Iris pigment epithelial cell (primary cell): Measurements from ENCODE around the gene ASIC2.

Source experiments
- DNase-seq: peaks from one replicate; pipeline ENCODE4 v3.0.0-alpha.2; 2011; ENCODE audit warnings: low read depth

ASIC2 gene

DNA sequence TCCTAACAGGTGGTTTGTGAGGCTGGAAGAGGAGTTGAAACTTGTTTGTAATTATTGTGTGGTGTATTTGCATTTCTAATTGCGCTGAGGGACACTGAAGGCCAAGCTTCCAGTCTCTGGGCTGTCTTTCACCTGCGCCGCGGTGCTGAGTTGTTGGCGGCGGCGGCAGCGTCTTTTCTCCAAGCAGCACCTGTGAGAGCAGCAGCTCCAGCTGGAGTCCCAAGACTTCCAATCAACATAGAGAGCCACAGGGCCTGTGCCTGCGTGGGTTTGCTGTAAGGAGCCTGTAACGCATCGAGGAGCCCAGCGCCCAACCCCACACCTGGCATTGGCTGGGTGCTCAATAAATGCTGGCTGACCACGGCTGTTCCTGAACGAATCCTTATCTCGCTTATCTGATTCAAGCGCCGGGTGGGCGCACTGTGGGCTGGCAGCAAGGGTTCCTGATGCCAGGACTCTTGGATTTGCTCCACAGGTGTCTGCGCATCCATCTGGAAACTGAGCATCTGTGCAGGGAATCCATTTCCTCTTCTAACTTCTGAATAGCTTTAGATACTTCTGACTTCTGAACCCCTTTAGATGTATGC is 138.1 kb downstream of the ASIC2 start:
- DNase-seq = no peak

DNA sequence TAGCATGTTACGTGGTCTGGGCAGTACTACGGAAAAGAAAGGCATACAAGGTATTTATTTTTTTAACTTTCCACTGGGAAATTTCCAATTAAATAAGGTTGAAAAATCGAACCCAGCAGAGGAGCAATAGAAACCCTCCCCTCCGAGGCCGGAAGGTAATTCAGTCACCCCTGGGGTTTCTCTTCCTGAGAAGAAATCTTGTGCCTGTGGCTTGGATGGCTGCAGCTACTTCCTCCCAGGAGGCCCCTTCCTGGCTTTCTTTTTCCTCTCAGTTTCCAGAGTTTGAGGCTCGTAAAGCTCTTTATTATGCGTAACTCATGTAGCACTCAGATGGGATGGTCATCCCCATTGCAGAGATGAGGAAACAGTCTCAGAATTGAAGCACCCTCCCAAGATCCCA is 140.3 kb downstream of the ASIC2 start:
- DNase-seq = no peak

DNA sequence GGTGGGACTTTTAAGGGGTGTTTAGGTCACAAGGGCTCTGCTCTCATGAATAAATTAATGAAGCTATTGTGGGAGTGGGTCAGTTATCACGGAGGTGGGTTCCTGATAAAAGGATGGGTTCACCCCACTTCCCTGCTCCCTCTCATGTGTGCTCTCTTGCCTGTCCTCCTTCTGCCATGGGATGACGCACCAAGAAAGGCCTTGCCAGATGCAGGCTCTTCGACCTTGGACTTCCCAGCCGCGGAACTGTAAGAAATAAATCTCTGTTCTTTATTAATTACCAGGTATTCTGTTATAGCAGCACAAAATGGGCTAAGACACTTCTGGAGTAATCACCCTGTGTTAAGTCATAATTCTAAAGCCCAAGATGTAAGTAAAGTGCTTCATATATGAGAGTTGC is 141.5 kb downstream of the ASIC2 start:
- no peak for DNase-seq

DNA sequence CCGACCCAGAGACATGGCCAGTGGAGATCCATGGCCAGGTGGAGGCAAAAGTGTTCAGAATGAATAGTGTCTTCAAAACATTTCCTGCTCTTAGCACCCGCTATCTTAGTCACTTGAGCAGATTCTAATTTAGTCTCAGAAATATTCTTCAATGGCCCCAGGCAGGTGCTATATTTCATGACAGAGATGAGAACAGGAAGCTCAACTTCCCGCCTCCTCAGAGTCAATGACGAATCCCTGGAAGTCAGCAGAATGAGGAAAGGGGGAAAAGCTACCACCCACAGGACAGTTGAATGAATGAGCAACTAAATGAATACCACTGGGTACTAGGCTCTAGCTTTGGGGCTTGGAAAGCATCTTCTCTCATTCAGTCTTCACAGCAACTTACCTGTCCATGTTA is 147.2 kb downstream of the ASIC2 start:
- no peak for DNase-seq

DNA sequence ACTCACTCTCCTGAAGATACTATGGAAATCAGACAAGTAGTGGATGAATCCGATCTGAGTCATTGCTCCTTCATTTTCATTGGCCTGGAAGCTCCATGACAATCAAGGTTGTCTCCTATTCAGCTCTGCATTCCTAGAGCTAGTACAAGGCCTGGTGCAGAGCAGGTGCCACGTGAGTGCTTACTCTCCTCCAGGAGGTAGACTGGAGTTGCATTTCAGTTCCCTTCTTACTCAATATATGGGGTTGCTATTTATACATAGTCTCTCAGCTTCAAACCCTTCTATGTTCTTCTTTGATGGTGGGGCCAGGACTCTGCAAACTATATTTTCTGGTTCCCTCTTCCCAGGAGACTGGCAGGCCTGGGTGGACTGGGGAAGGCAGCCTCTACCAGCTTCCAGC is 148.3 kb downstream of the ASIC2 start:
- no peak for DNase-seq

DNA sequence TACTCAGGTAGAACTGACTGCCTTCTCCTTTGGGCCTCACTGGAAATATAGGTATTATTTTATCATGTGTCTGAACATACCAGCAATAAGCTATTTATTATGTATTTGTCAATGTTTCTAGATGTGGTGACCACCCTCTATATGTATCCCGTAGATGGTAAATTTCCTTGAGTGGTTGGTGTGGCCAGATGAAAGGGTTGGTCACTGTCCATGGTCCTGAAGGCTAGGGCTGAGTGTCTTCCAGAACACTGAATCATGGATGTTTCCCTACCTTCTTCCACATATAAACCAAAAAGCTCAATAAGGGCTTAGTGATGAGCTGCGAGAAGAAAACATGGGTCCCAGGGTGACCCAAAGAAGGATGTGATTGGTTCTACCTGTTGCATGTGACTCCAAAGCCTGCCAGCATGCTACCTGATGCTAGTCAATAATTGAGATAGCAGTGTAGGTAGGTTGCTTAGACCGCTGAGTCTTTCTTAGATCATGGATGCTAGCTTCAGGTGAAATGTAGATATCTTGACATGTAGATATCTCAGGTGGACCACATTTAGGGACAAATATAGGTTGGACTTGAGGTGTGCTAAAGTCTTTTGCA is 150.3 kb downstream of the ASIC2 start:
- peak; percentile 7 for DNase-seq

DNA sequence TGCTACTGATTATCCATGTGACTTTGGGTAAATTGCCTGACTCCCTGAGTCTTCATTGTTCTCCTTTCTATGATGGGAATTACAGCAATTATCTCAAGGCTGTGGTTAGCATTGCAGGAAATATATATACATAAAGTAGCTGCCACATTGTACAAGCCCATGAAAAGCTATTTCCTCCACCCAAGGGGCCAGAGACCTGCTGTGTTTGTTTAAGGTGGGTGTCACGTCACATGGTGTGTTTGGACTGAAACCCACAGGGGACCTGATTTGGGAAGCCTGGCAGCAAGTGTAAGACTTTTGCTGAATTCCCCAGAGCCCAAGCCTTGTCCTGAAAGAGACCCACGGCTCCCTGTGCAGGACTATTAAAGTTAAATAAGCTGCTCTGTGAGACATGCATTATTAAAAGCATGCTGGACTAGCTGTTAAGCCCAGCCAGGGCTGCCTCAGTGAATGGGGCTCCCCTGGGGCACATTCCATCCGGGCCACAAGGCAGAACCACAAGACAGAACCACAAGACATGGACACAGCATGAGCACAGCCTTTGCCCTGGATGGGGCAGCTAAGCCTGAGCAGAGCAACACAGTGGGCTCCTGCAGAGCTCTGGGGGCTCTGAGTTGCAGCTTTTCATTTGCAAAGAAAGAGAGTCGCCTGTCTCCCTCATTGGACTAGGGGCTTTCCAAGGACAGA is 152.5 kb downstream of the ASIC2 start:
- no peak for DNase-seq

DNA sequence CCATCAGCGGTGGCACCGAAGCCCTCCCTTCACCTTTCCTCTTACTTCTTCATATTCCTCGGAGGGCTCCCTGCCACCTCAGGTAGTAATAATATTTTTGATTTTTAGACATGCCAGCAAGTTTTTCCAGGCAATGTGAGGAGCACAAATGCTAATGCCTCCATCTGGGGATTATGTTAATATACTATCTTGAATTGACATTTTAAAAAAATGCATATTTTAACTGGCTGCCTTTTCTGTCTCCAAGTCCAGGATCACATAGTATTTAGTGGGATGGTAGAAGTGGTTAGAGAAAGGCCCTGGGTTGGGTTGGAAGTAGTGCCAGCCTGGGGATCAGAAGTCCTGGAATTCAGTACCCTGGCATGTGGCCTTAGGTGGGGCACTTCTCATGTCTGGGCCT is 154.5 kb downstream of the ASIC2 start:
- DNase-seq = no peak

DNA sequence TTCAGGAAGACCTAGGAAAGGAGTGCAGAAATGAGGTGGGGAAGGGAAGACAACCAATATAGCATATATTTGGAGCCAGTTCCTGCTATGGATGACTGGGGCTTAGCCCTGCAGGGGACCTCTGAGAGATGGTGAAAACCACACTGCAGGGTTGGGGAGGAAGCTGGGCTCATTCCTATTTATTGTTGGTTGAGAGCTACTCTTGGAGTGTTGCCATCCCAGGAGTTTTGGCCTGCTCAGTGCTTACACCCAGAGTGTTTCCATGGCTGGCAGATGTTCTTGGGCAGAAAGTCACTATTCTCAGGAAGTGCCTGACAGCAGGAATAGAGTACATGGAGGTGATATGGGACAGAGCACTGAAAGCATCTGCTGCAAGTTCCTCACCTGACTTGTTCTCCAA is 155.7 kb downstream of the ASIC2 start:
- DNase-seq = no peak

DNA sequence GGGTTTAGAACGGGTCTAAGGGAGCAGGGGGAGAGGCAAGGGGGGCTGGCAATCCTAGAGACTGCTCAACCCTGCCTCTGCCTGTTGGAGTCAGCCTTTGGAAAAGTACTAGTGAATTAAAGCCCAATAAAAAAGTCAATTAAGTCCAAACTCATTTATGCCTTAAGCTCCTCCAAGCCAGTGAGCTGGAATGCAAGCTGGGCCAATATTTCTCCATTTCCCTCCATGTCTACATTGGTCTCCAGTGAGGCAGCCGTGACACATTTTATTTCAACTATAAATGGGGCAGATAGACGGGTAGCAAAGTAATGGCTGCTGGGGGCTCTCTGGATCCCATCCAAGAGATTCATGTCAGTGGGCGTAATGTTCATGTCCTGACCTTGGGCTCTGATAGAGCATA is 157.4 kb downstream of the ASIC2 start:
- DNase-seq = no peak

DNA sequence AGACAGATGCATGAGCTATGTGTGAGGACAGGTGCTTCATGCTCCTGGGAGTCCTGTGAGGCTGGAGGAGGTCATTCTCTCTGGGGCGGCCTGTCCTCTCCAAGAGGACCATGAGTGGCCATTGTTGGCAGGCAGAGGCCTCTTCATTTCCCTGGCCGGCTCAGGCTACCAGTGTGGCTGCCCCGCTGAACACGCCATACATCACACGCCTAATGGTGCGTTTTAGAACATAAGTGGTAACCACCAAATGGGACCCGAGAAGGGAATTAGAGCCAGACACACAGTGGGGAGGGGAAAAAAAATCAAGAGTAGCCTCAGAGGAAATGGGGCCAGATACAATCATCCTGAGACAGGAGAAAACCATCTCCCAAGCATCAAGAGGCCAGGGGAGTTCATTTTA is 161.5 kb downstream of the ASIC2 start:
- no peak for DNase-seq

DNA sequence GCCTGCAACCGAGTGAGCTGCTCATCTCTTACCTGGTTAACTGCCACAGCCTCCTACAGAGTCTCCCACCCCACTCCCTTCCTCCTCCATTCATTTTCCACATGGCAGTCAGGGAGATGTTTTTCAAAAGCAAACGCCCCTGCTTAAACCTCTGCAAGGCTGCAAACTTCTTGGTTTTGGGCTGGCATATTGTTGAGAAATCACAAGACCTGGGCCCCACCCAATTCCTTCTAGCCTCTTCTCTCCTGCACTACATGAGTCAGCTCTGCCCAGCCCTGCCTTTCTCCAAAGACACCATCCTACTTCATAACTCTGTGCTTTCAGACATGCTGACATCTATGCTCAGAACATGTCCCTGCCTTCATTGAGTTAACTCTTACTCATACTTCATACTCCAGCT is 165.4 kb downstream of the ASIC2 start:
- DNase-seq = no peak

DNA sequence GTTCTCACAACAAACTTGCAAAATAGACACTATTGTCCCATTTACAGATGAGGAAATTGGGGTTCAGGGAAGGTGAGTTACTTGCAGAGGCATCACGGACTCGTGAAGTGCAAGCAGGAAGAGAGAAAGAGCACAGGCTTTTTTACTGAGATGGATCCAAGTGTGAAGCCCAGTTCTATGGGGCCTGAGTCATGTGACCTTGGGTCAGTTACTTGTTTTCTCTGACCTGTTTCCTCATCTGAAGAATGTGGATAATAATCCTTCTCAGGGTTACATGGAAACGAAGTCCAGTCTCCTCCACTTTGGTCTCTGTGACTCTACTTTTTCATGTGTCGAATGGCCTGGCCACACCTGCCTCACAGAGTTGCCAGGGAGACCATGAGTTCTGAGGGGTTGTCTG is 167.0 kb downstream of the ASIC2 start:
- DNase-seq = no peak

DNA sequence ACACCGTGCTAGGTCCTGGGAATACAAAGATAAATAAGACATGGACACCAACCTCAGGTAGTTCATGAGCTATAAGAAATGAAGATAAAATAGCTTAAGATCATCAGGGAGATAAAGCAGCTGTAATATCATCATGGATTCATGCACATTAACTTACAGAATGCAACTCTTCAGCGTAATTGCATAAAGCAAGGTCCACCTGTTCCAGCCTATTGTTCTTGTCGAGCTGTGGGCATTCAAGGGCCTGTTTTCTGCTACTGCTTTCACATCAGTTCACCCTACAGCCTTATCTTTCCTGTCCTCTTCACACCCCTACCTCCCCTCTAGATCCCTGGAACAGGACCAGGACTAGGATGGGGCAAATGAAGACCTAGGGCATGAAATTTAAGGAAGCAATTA is 167.5 kb downstream of the ASIC2 start:
- no peak for DNase-seq

DNA sequence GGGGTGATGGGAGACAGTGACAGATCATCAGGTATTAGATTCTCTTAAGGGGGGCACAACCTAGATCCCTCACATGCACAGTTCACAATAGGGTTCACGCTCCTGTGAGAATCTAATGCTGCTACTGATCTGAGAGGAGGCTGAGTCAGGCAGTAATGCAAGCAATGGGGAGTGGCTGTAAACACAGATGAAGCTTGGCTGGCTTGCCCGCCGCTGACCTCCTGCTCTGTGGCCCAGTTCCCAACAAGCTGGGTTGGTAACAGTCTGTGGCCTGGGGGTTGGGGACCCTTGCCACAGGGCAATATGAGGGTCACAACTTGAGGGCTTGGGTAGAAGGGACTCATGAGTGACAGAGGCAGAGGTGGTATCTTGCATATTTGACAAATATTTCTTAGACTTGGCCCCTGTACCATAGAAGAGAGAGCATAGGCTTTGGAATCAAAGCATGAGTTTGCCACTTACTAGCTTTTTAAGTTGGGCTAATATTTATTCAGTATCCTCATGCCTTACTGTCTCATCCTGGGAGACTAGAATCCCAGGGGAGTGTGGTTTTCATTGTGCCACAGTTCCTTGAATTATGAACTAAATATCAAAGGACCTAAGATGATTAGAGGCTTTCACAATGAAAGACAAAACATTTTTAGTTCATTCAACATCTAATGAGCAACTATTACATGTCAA is 168.1 kb downstream of the ASIC2 start:
- DNase-seq = no peak

DNA sequence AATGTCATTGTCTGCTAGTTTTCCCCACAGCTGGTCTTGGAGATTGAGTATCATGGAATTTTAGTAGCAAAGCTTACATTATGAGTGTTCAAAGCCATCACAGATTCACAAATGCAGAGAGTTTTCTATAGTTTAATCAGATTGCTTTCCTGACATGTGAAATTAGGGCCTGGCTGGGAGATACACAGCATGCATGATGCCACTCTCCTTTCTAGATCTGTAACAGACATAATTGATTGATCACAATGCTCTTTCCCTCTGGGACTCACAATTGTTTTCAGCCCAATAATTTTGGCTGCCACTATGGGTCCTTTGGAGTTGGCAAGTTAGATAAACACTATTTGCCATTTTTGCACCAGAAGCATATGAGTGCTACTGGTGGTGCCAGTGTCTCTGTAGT is 168.9 kb downstream of the ASIC2 start:
- DNase-seq = no peak

DNA sequence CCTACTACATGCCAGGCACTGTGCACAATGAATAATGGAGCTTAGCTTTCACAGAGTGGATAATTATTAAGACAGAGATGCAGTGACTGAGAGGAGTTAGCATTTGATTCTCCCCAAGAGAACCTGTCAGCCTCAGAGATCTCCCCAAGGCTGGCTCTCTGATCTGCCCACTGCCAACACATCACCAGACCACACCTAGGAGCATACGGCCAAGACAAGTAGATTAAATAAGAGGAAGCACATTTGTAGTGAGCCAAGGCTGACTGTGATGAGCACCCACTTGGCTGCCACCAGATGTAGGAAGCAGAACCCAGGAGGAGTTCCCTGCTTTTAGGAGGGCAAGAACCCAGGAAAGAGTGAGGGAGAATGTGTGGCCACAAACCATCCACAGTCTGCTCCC is 171.3 kb downstream of the ASIC2 start:
- DNase-seq = no peak

DNA sequence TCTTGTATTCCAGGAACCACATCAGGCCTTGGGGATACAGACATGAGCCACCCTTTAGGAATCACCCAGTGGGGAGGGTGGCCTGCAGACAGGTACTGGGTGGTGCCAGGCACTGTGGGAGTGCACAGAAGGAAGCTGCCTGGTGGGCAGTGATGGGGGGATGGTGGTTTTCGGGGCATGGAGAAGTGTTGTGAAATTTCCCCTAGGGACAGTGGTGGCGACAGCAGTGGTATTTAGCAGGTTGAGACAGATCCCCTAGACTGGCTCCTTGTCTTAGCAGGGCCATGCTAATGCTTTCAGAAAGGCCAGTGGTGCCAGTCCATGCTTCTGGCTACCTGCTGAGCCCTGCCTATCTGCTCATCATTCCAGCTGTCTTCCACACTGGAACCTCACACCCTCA is 171.8 kb downstream of the ASIC2 start:
- no peak for DNase-seq

DNA sequence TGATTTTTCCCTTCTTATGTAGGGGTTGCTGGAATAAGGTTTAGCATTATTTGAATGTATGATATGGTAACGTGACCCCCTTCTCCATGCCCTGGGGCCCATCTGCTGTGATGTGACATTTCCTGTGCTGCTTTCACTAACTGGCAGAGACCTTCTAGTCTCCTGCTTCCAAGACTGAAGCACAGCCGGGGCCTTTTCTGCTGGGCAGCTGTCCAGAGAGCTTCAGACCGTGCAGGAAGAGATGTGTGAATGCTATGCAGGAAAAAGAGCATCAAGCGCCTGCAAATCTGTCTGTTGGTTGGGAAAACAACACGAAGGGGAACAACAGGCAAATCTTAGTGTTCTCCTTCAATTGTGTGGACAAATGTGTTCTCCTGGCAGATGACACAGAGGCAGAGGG is 173.0 kb downstream of the ASIC2 start:
- no peak for DNase-seq

DNA sequence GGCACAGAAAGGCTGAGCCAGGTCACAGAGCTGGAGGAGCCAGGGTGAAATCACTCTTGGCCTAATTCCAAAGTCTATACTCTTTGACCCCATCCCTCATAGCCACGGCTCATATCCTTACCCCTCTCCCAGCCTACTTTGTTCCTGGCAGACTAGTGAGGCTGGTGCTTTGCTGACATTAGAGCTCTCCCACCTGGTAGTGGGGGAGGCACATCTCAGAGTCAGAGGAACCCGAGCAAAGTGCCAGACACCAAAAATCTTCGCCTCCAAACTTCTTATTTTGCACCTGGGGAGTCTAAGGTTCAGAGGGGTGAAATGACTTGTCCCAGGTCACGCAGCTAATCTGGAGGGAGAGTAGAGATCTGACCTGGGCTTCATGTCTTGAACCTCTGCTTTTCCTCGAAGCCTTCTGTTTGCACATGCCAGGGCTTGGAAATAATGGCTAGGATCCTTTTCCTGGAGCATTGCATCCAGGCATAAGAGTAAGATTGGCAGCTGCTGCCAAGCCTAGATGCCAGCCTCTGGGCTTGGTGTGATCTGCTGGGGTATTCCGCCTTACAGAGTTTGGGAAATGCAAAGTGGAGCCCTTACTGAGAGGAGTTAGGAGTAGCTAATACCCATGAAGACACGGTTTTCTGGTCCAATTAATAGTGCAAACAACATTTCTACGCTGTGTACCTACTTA is 174.6 kb downstream of the ASIC2 start:
- DNase-seq = no peak

DNA sequence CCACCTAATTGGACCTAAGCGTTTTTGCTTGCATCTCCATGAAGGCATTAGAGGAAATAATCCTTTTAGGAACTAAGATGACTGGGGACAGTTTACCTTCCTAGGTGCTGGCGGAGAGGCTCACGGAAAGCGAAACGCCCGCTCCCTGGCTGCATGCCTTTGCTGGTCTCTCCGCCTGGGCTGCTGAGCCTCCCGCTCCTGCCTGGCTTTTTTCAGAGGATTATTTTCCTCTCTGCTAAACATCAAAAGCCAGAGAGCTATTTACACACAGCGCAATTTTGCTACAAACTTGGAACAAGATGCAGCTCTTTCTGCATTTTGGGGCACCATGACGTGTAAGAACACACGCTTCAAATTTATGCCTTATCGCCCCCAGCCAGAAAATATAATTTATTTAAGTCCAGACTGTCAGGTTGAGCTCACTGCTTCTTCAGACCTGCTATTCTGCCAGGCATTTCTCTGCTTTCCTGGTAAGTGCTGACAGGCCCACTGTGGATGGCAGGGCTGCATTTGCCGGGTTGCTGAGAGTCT is 177.0 kb downstream of the ASIC2 start:
- no peak for DNase-seq

DNA sequence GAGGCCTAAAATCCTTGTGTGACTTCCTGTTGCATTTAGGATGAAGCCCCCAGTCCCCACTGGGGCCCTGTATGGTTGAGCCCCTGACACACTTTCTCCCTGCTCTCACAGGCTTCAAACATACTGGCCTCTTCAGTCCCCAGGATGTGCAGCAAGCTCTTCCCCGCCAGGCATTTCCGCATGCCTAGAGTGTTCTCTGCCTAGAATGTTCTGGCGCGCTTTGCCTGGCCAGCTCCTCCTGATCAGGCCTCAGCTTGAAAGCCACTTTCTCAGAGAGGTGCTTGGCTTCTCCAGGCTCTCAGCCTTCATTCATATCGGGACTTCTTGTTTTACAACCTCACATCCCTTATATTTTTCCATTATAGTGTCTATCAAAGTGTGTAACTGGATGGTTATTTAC is 177.7 kb downstream of the ASIC2 start:
- no peak for DNase-seq

DNA sequence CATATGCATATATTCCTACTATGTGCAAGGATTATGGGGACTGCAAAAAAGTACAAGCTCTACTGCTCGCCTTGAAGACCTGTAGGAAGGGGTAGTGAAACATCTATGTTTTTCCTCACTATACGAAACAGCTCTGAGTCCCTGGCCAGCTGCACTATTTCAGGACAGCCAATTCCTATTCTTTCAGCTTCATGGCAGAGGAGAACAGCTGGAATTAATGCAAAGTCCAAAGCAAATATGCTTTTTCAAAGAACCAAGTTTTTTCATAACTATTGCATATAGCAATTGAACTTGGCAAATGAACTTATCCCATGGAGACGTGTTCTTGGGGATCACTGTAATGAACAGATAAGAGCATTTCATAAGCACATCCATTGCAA is 179.1 kb downstream of the ASIC2 start:
- DNase-seq = no peak
